Smooth muscle cell (in vitro differentiated cells): ENCODE results near the gene ZNF280D. TPM values are rescaled to one million over a fixed set of nuclear protein-coding genes. Genes with fewer than 3 reads are reported as not detected.

Source experiments
- DNase-seq: peaks from one replicate; lab custom pipeline; 2025; ENCODE audit not compliant: unreplicated experiment; lab: John Stamatoyannopoulos, UW
- H2AFZ ChIP-seq: fragments of 200-600 bp; sonication (generic); 2 replicates; pipeline ENCODE4 v1.6.0; 2016; ENCODE audit warnings: antibody characterized with exemption, low read depth, mild to moderate bottlenecking
- H3F3A ChIP-seq: fragments of 200-600 bp; sonication (generic); 2 replicates; pipeline ENCODE4 v1.6.0; 2017; ENCODE audit warnings: antibody characterized with exemption, low read depth
- H3K27ac ChIP-seq: fragments of 200-600 bp; sonication (generic); 2 replicates; pipeline ENCODE4 v1.5.1; 2016; ENCODE audit warnings: low read depth, mild to moderate bottlenecking
- H3K27me3 ChIP-seq: fragments of 200-600 bp; sonication (generic); 2 replicates; pipeline ENCODE4 v1.6.1; 2016; ENCODE audit warnings: low read depth, mild to moderate bottlenecking
- H3K36me3 ChIP-seq: fragments of 200-600 bp; sonication (generic); 2 replicates; pipeline ENCODE4 v1.5.1; 2016; ENCODE audit warnings: low read depth
- H3K4me1 ChIP-seq: fragments of 200-600 bp; sonication (generic); 2 replicates; pipeline ENCODE4 v1.5.1; 2016; ENCODE audit warnings: low read depth
- H3K4me2 ChIP-seq: fragments of 200-600 bp; sonication (generic); 2 replicates; pipeline ENCODE4 v1.6.0; 2016; ENCODE audit warnings: mild to moderate bottlenecking
- H3K4me3 ChIP-seq: fragments of 200-600 bp; sonication (generic); 2 replicates; pipeline ENCODE4 v1.5.1; 2016; ENCODE audit warnings: mild to moderate bottlenecking
- H3K79me2 ChIP-seq: fragments of 200-600 bp; sonication (generic); 2 replicates; pipeline ENCODE4 v1.6.0; 2016; ENCODE audit warnings: low read depth, mild to moderate bottlenecking
- H3K9ac ChIP-seq: fragments of 200-600 bp; sonication (generic); 2 replicates; pipeline ENCODE4 v1.6.0; 2016; ENCODE audit warnings: low read depth
- H3K9me3 ChIP-seq: fragments of 200-600 bp; sonication (generic); replicated peaks from 2 replicates; pipeline ENCODE4 v1.5.1; 2016; ENCODE audit warnings: low read depth
- H4K20me1 ChIP-seq: fragments of 200-600 bp; sonication (generic); 2 replicates; pipeline ENCODE4 v1.6.0; 2016; ENCODE audit warnings: low read depth
- WGBS: methylation state at CpG from one replicate; pipeline ENCODE4 v1.1.7; 2016; ENCODE audit warnings: low lambda C conversion rate; 5-methylcytosine and 5-hydroxymethylcytosine counted together
- polyA plus RNA-seq: library from polyadenylated mRNA; unstranded; fragments of >200 nt; fragmentation: Nextera tagmentation; extraction: Ambion mirVana; gene quantifications from 2 replicates; pipeline ENCODE4 v1.2.1, GENCODE V29; 2016
- total RNA-seq: library from RNA; depleted of rRNA; stranded (reverse); fragments of >200 nt; gene quantifications from 2 replicates; pipeline ENCODE4 v1.2.3, GENCODE V29; 2014
- TF ChIP-seq, protein P1 (sequence below): fragments of 200-600 bp; sonication (generic); IDR thresholded peaks from 2 replicates; pipeline ENCODE4 v1.5.1; 2017; ENCODE audit warnings: borderline replicate concordance, mild to moderate bottlenecking, antibody characterized with exemption; ENCODE audit not compliant: insufficient read depth, poor library complexity, severe bottlenecking

Gene ZNF280D
- total and polyA plus RNA-seq, 2 experiments from 2014 or later, result 0.94 to 4.3 TPM

DNA sequence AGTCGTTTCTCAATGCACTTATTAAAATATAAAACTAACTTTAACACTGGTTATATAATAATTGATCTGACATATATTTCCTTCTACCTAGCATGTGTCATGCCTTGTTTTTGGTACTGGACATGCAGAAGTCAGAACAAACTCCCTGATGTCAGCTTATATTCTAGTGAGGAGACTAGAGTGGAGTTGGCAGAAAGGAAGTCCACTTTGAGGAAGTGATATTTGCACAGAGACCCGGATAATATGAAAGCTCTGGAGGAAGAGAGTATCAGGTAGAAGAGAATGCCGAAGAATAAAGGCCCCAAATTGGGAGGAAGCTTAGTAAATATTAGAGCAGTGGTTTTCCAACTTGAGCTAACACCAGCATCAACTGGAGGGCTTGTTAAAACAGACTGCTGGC is 24.6 kb upstream of the ZNF280D start:
- H3K36me3 ChIP-seq, result no peaks in the 10 kb centered on the region
- H4K20me1 ChIP-seq, result no peaks in the 10 kb centered on the region
- H3K9ac ChIP-seq, result no peak overlapping the region
- peaks cover 11% of the 10 kb centered on the region for H3K4me1 ChIP-seq
- H3K27me3 ChIP-seq, result no peaks in the 10 kb centered on the region
- no peak overlapping the region for H3K4me2 ChIP-seq
- TF ChIP-seq, protein P1, sequence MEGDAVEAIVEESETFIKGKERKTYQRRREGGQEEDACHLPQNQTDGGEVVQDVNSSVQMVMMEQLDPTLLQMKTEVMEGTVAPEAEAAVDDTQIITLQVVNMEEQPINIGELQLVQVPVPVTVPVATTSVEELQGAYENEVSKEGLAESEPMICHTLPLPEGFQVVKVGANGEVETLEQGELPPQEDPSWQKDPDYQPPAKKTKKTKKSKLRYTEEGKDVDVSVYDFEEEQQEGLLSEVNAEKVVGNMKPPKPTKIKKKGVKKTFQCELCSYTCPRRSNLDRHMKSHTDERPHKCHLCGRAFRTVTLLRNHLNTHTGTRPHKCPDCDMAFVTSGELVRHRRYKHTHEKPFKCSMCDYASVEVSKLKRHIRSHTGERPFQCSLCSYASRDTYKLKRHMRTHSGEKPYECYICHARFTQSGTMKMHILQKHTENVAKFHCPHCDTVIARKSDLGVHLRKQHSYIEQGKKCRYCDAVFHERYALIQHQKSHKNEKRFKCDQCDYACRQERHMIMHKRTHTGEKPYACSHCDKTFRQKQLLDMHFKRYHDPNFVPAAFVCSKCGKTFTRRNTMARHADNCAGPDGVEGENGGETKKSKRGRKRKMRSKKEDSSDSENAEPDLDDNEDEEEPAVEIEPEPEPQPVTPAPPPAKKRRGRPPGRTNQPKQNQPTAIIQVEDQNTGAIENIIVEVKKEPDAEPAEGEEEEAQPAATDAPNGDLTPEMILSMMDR, result no peak
- H3F3A ChIP-seq, result peaks cover 5% of the 10 kb centered on the region
- H3K27ac ChIP-seq, result no peak overlapping the region
- H3K79me2 ChIP-seq, result no peaks in the 10 kb centered on the region
- WGBS, result 88% methylated on average over 3 of the region's 3 CpGs
- H3K9me3 ChIP-seq, result no peaks in the 10 kb centered on the region
- DNase-seq, result no peak
- H3K4me3 ChIP-seq, result no peak overlapping the region
- H2AFZ ChIP-seq, result no peak overlapping the region

DNA sequence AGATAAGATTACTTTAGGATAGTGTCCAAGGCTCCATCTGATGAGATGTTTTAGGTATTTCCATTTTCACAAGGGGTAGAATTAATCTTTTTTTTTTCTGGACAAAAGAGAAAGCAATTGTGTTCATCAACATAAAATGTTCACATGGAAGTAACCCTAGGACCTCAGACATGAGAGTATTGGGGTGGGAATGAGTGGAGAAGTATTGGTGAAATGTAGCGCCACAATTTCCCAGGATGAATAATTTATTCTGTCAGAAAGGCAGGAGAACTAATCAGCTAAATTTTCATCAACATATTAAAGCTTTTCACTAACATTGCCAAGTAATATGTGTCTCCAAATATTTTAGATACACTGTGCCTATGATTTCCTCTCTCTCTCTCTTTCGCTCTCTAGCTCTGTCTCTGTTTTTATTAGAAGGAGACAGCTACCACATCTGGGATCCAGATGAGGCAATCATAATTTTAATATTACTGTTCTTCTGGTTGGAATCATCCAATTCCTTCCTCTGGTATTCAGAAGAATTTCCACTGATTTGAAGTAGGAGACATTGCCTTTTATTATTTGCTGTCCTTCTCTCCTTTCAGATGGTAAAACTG is 21.6 kb upstream of the ZNF280D start:
- Histone ChIP-seq H3K36me3 (no peaks in the 10 kb centered on the region), H3K4me2 (no peak overlapping the region), H2AFZ (no peak overlapping the region), H3K27ac (no peak overlapping the region), H3K4me1 (no peaks in the 10 kb centered on the region), H3K27me3 (no peaks in the 10 kb centered on the region), H3K9ac (no peak overlapping the region), H3F3A (no peaks in the 10 kb centered on the region), H3K9me3 (no peaks in the 10 kb centered on the region), H3K79me2 (no peaks in the 10 kb centered on the region), H4K20me1 (no peaks in the 10 kb centered on the region), H3K4me3 (no peak overlapping the region)
- 84% methylated on average over 2 of the region's 2 CpGs for WGBS
- DNase-seq, result no peak
- TF ChIP-seq, protein P1, result no peak

DNA sequence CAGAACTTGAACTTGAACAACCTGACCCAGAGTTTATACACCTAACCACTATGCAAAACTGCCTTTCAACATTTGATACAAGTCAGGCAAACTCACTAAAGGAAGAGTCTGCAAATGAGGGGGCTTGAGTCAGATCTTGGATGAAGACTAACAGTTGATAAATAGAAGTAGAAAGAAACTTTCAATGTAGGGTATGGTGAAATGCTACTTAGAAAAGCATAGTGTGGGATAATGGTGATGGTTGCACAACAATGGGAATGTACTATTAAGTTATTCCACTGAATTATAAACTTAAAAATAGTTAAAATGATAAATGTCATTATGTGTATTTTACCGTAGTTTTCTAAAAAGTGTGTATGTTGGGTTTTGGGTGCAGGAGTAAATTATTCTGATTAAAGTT is 19.7 kb upstream of the ZNF280D start:
- H4K20me1 ChIP-seq, result no peaks in the 10 kb centered on the region
- no peaks in the 10 kb centered on the region for H3K27me3 ChIP-seq
- H3K9ac ChIP-seq, result no peak overlapping the region
- H3K27ac ChIP-seq, result no peak overlapping the region
- no peak overlapping the region for H3K4me3 ChIP-seq
- no peak overlapping the region for H3K4me2 ChIP-seq
- H3F3A ChIP-seq, result no peaks in the 10 kb centered on the region
- H2AFZ ChIP-seq, result no peak overlapping the region
- H3K9me3 ChIP-seq, result no peaks in the 10 kb centered on the region
- no peaks in the 10 kb centered on the region for H3K36me3 ChIP-seq
- no peak for DNase-seq
- WGBS, result 97% methylated on average over 1 of the region's 1 CpG
- H3K79me2 ChIP-seq, result no peaks in the 10 kb centered on the region
- no peaks in the 10 kb centered on the region for H3K4me1 ChIP-seq
- TF ChIP-seq, protein P1, result no peak

DNA sequence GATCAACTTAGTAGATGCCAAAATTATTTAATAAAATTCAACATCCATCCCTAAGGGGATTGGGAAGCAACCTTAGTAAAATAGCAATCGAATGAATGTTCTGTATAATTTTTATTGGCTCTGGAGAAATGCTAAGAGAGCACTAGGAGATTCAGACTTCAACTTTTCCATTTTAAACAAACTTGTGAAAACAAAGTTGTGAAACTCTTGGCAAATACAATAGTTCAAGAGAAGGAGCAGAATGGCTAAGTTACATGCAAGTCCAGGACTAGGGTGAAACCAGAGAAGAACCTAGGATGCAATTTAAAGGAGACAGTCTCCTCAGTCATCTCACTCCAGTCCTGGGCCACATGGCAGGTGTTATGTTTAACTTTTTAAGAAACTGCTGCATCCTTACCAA is 16.7 kb upstream of the ZNF280D start:
- no peaks in the 10 kb centered on the region for H3K27me3 ChIP-seq
- H3K4me1 ChIP-seq, result no peaks in the 10 kb centered on the region
- no peaks in the 10 kb centered on the region for H3K36me3 ChIP-seq
- no peak for DNase-seq
- H3K9ac ChIP-seq, result no peak overlapping the region
- no peaks in the 10 kb centered on the region for H3K79me2 ChIP-seq
- no peak overlapping the region for H3K4me3 ChIP-seq
- H3K9me3 ChIP-seq, result no peaks in the 10 kb centered on the region
- H3F3A ChIP-seq, result no peaks in the 10 kb centered on the region
- TF ChIP-seq, protein P1, result no peak
- no peak overlapping the region for H3K27ac ChIP-seq
- WGBS, result 93% methylated on average over 1 of the region's 1 CpG
- no peak overlapping the region for H3K4me2 ChIP-seq
- H4K20me1 ChIP-seq, result no peaks in the 10 kb centered on the region
- H2AFZ ChIP-seq, result no peak overlapping the region
